Ishikawa (cell line): ENCODE measurements around the gene ITGA1.

ENCODE experiments used
- CEBPB ChIP-seq: IDR thresholded peaks from 2 replicates; pipeline ENCODE4 v1.6.1; 2012
- CREB1 ChIP-seq: IDR thresholded peaks from 2 replicates; pipeline ENCODE4 v1.6.1; 2012; ENCODE audit warnings: low read depth
- EGR1 ChIP-seq: IDR thresholded peaks from 2 replicates; pipeline ENCODE4 v1.6.1; 2012
- EP300 ChIP-seq: IDR thresholded peaks from 2 replicates; pipeline ENCODE4 v1.6.1; 2012; ENCODE audit warnings: borderline replicate concordance
- FOXM1 ChIP-seq: IDR thresholded peaks from 2 replicates; pipeline ENCODE4 v1.6.1; 2012; ENCODE audit warnings: low read depth, borderline replicate concordance
- MAX ChIP-seq: IDR thresholded peaks from 2 replicates; pipeline ENCODE4 v1.6.1; 2012
- NFIC ChIP-seq: IDR thresholded peaks from 2 replicates; pipeline ENCODE4 v1.6.1; 2012
- RAD21 ChIP-seq: IDR thresholded peaks from 2 replicates; pipeline ENCODE4 v1.6.1; 2012; ENCODE audit warnings: low read depth
- REST ChIP-seq: IDR thresholded peaks from 2 replicates; pipeline ENCODE4 v1.6.1; 2012; ENCODE audit warnings: low read depth, mild to moderate bottlenecking
- TAF1 ChIP-seq: IDR thresholded peaks from 2 replicates; pipeline ENCODE4 v1.6.1; 2012; ENCODE audit warnings: low read depth, mild to moderate bottlenecking
- USF1 ChIP-seq: IDR thresholded peaks from 2 replicates; pipeline ENCODE4 v1.6.1; 2012
- YY1 ChIP-seq: IDR thresholded peaks from 2 replicates; pipeline ENCODE4 v1.6.1; 2012; ENCODE audit warnings: low read depth

- TF ChIP-seq MAX, result no peak
- no peak for TF ChIP-seq YY1
- no peak for TF ChIP-seq RAD21
- no peak for TF ChIP-seq TAF1
- TF ChIP-seq CREB1, result no peak
- no peak for TF ChIP-seq REST
- TF ChIP-seq CEBPB, result no peak
- TF ChIP-seq NFIC, result no peak
- TF ChIP-seq EP300, result no peak
- TF ChIP-seq EGR1, result no peak
- TF ChIP-seq FOXM1, result no peak
- no peak for TF ChIP-seq USF1
These were observed 118.6 kb downstream of the ITGA1 start for GRCh38 chr5:52906343-52906742.
